ENCODE data around the gene LMBR1L. TPM values are rescaled to one million over a fixed set of nuclear protein-coding genes. Genes with fewer than 3 reads are reported as not detected.

LMBR1L gene
- total and polyA plus RNA-seq, 10 of the 15 experiments (the other 5 are each of a cell fraction or from before 2014, with no cell fraction given): 2.1 to 42.6 (median 20.0) TPM

GRCh38 chr12:49069507-49070346 is 40.9 kb downstream of the LMBR1L start, which contains the start of gene RHEBL1 (continued):
- TF ChIP-seq EZH2 (IDR thresholded peaks at IDR 0.05; ENCODE audit: borderline replicate concordance, control insufficient read depth, low read depth, low read length): no peak
- TF ChIP-seq IRF3 (IDR thresholded peaks at IDR 0.05): peak; percentile 24; the same call in 1 of the 2 replicates
- peak; percentile 37; the same call in 1 of the 2 replicates for TF ChIP-seq EED (IDR thresholded peaks at IDR 0.05; ENCODE audit: low read depth)
- TF ChIP-seq SMAD5 (IDR thresholded peaks at IDR 0.05; ENCODE audit: low read depth): no peak
- TF ChIP-seq SP1 (IDR thresholded peaks at IDR 0.05; ENCODE audit: low read depth, low read length): peak; percentile 75
- peak; percentile 66 for TF ChIP-seq RELA (IDR thresholded peaks at IDR 0.05; ENCODE audit: borderline replicate concordance, partially characterized antibody)
- peak; percentile 59; the same call in 1 of the 2 replicates for TF ChIP-seq RB1 (IDR thresholded peaks at IDR 0.05; ENCODE audit: borderline replicate concordance)
- peak in 1 of 2 experiments; percentile 30; a peak in 1 of 4 replicates for TF ChIP-seq EP300 (IDR thresholded peaks at IDR 0.05; ENCODE audit: borderline replicate concordance in 1 of 2, control insufficient read depth in 1 of 2, low read depth in 2 of 2, low read length in 2 of 2)
- 0 out of 2 replicates have a peak, but pooled peaks have one; percentile 73 for TF ChIP-seq RBBP5 (conservative IDR thresholded peaks at IDR 0.05)
- TF ChIP-seq POLR2A (IDR thresholded peaks at IDR 0.05; ENCODE audit: low read depth, low read length): peak; percentile 79
- TF ChIP-seq ZBTB33 (IDR thresholded peaks at IDR 0.05): no peak
- no peak for TF ChIP-seq PML (IDR thresholded peaks at IDR 0.05; ENCODE audit: low read length)
- TF ChIP-seq RFX5 (IDR thresholded peaks at IDR 0.05; ENCODE audit: low read depth, low read length): no peak; the same call in 1 of the 2 replicates
- TF ChIP-seq NFIC (IDR thresholded peaks at IDR 0.05; ENCODE audit: low read depth, low read length): 0 out of 2 replicates have a peak, but pooled peaks have one; percentile 29
- no peak for TF ChIP-seq SMAD1 (IDR thresholded peaks at IDR 0.05; ENCODE audit: low read depth, partially characterized antibody)
- no peak for TF ChIP-seq ZNF24 (IDR thresholded peaks at IDR 0.05)
- no peak for TF ChIP-seq MTA3 (IDR thresholded peaks at IDR 0.05; ENCODE audit: borderline replicate concordance, low read length)
- peak; percentile 89 for TF ChIP-seq USF1 (IDR thresholded peaks at IDR 0.05; ENCODE audit: borderline replicate concordance, extremely low read length, insufficient read depth, low read depth, low read length)
- no peak for TF ChIP-seq ZNF384 (IDR thresholded peaks at IDR 0.05; ENCODE audit: borderline replicate concordance, low read depth, low read length)
- TF ChIP-seq FOS (IDR thresholded peaks at IDR 0.05; ENCODE audit: borderline replicate concordance, extremely low read depth, insufficient read length): peak; percentile 3
- no peak for TF ChIP-seq RAD21 (IDR thresholded peaks at IDR 0.05; ENCODE audit: insufficient read depth, low read depth, low read length)
- no peak for TF ChIP-seq ZBTB11 (CRISPR knock-in tag; IDR thresholded peaks at IDR 0.05)
- no peak for TF ChIP-seq IRF4 (IDR thresholded peaks at IDR 0.05; ENCODE audit: low read depth, low read length)

All from GM12878 (cell line).